ENCODE results near the gene CHP1.

GRCh38 chr15:41284427-41285177, 53.5 kb downstream of the CHP1 start:
- no peak for TF ChIP-seq EZH2phosphoT487 (IDR thresholded peaks at IDR 0.05; ENCODE audit: insufficient read depth, low read depth)
- TF ChIP-seq EZH2 (IDR thresholded peaks at IDR 0.05; ENCODE audit: insufficient read depth, poor library complexity, severe bottlenecking), result no peak
